Chondrocyte (in vitro differentiated cells): ENCODE results near the gene POLD3. TPM values are rescaled to one million over a fixed set of nuclear protein-coding genes. Genes with fewer than 3 reads are reported as not detected.

Source experiments
- DNase-seq: peaks from one replicate; pipeline ENCODE4 v3.0.0; 2021; ENCODE audit warnings: mixed read lengths, low spot score
- H3K27ac Mint-ChIP-seq: one replicate; pipeline ENCODE4 v1.8.0; 2021; ENCODE audit warnings: mild to moderate bottlenecking, moderate library complexity, mixed read lengths; ENCODE audit not compliant: unreplicated experiment
- H3K27me3 Mint-ChIP-seq: 2 replicates; pipeline ENCODE4 v1.8.0; 2021; ENCODE audit warnings: low read depth, mixed read lengths
- H3K36me3 Mint-ChIP-seq: 2 replicates; pipeline ENCODE4 v1.8.0; 2021; ENCODE audit warnings: low read depth, mixed read lengths
- H3K4me1 Mint-ChIP-seq: 2 replicates; pipeline ENCODE4 v1.8.0; 2021; ENCODE audit warnings: low read depth, mild to moderate bottlenecking, mixed read lengths
- H3K4me3 Mint-ChIP-seq: one replicate; pipeline ENCODE4 v1.8.0; 2021; ENCODE audit warnings: mild to moderate bottlenecking, moderate library complexity, mixed read lengths; ENCODE audit not compliant: unreplicated experiment
- H3K9me3 Mint-ChIP-seq: 2 replicates; pipeline ENCODE4 v1.8.0; 2021; ENCODE audit warnings: low read depth, mixed read lengths
- CTCF ChIP-seq: fragments of 200-600 bp; sonication (generic); IDR thresholded peaks from 2 replicates; pipeline ENCODE4 v1.5.0; 2021; ENCODE audit warnings: antibody characterized with exemption, mild to moderate bottlenecking, moderate library complexity
- total RNA-seq: library from RNA; stranded (reverse); gene quantifications from 3 replicates; pipeline ENCODE4 v1.2.1, GENCODE V29; 2021

POLD3 gene
- total RNA-seq, 1 donor from 2014 or later, result 9.4 TPM

- DNase-seq, result no peak
- H3K9me3 Mint-ChIP-seq, result peaks cover 4% of the 10 kb centered on the region
- H3K27ac Mint-ChIP-seq, result peak overlapping the region; percentile 100
- no peaks in the 10 kb centered on the region for H3K36me3 Mint-ChIP-seq
- H3K4me3 Mint-ChIP-seq, result peak overlapping the region; percentile 11
- H3K27me3 Mint-ChIP-seq, result no peaks in the 10 kb centered on the region
- peak; percentile 6 for TF ChIP-seq CTCF
- H3K4me1 Mint-ChIP-seq, result peaks cover 30% of the 10 kb centered on the region
These were observed 80.7 kb downstream of the POLD3 start for GRCh38 chr11:74672956-74673692.

- no peak overlapping the region for H3K4me3 Mint-ChIP-seq
- no peak for DNase-seq
- no peaks in the 10 kb centered on the region for H3K27me3 Mint-ChIP-seq
- TF ChIP-seq CTCF, result no peak
- H3K9me3 Mint-ChIP-seq, result peaks cover 4% of the 10 kb centered on the region
- H3K36me3 Mint-ChIP-seq, result no peaks in the 10 kb centered on the region
- H3K4me1 Mint-ChIP-seq, result peaks cover 30% of the 10 kb centered on the region
- peak overlapping the region; percentile 100 for H3K27ac Mint-ChIP-seq
These were observed 81.4 kb downstream of the POLD3 start for GRCh38 chr11:74673693-74674360.

- TF ChIP-seq CTCF, result no peak
- Mint-ChIP-seq H3K27me3 (no peaks in the 10 kb centered on the region), H3K27ac (no peak overlapping the region), H3K4me3 (no peak overlapping the region), H3K36me3 (no peaks in the 10 kb centered on the region), H3K9me3 (peaks cover 4% of the 10 kb centered on the region), H3K4me1 (peaks cover 30% of the 10 kb centered on the region)
- no peak for DNase-seq
These were observed 83.4 kb downstream of the POLD3 start for GRCh38 chr11:74675761-74676160.

GRCh38 chr11:74676596-74676995 is 84.2 kb downstream of the POLD3 start:
- H3K27me3 Mint-ChIP-seq, result no peaks in the 10 kb centered on the region
- DNase-seq, result no peak
- no peaks in the 10 kb centered on the region for H3K36me3 Mint-ChIP-seq
- H3K4me3 Mint-ChIP-seq, result no peak overlapping the region
- TF ChIP-seq CTCF, result no peak
- peaks cover 4% of the 10 kb centered on the region for H3K9me3 Mint-ChIP-seq
- H3K4me1 Mint-ChIP-seq, result peaks cover 29% of the 10 kb centered on the region
- no peak overlapping the region for H3K27ac Mint-ChIP-seq

- H3K4me3 Mint-ChIP-seq, result no peak overlapping the region
- no peaks in the 10 kb centered on the region for H3K27me3 Mint-ChIP-seq
- no peak for TF ChIP-seq CTCF
- no peak overlapping the region for H3K27ac Mint-ChIP-seq
- peaks cover 28% of the 10 kb centered on the region for H3K4me1 Mint-ChIP-seq
- H3K36me3 Mint-ChIP-seq, result no peaks in the 10 kb centered on the region
- no peak for DNase-seq
- H3K9me3 Mint-ChIP-seq, result peaks cover 4% of the 10 kb centered on the region
These were observed 84.7 kb downstream of the POLD3 start for GRCh38 chr11:74677131-74677530.
